H1 (cell line): ENCODE data around the gene WDR7. TPM values are rescaled to one million over a fixed set of nuclear protein-coding genes. Genes with fewer than 3 reads are reported as not detected.

Source experiments
- SP1 ChIP-seq: IDR thresholded peaks from 2 replicates; pipeline ENCODE4 v1.6.1; 2011; ENCODE audit warnings: low read depth, low read length
- polyA plus RNA-seq, 7 experiments: library from polyadenylated mRNA; depleted of rRNA in 3 of 7; stranded (reverse) in 5 of 7; unstranded in 2 of 7; fragments of >200 nt in 5 of 7; fragments of 200-250 nt in 2 of 7; gene quantifications; 1 replicate in 5 of 7; 2 replicates in 1 of 7; 4 replicates in 1 of 7; pipeline versions ENCODE4 v1.2.1 to v1.2.3, GENCODE V29; 2011 to 2013; ENCODE audit warnings: missing spikeins in 2 of 7, mixed read lengths in 2 of 7
- total RNA-seq: library from RNA; stranded (reverse); fragmentation: NEBNext Ultra II Directional; extraction: Animal tissue kit (Norgen Biotek cat#: 25700); gene quantifications from 2 replicates; pipeline ENCODE4 v1.2.1, GENCODE V29; 2021

WDR7 gene
- total and polyA plus RNA-seq, 2 of the 8 experiments (the other 6 are each of a cell fraction or from before 2014, with no cell fraction given) = 5.5 to 15.2 TPM

DNA sequence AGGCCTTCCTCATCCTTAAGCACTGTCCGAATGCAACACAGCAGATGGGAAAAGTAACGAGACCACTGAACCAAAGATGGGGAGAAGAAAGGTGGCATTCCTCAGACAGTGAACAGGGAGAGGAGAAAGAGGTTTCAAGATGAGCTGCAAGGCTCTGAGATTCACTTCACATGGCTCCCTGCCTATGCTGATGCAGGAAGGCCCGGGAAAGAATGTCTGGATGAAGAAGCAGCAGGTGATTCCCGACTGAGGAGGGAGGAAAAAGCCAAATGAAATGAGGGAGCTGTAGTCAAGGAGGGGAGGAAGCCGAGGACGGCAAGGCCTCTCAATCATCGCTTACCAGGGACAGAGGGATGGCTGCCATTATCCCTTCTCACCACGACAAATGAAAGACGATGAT, 397.2 kb downstream of the WDR7 start (continued):
- TF ChIP-seq SP1 = no peak
- TF ChIP-seq, all 59 proteins: peak for 0
